Suprapubic skin (tissue), 4 donors: ENCODE measurements around the gene PNMA8A.

Experiments used
- CTCF ChIP-seq, 2 donors: fragments of 200-600 bp in 1 of 2; fragments of 450-650 bp in 1 of 2; sonication (generic) in 1 of 2; IDR thresholded peaks; one replicate each; pipeline ENCODE4 v1.5.1; 2016 to 2019; ENCODE audit warnings: antibody characterized with exemption in 2 of 2, mild to moderate bottlenecking in 1 of 2, moderate library complexity in 1 of 2
- EP300 ChIP-seq: sonication (generic); formaldehyde crosslinking; IDR thresholded peaks from one replicate; pipeline ENCODE4 v1.6.1; 2017; ENCODE audit warnings: antibody characterized with exemption
- POLR2A ChIP-seq, 2 donors: fragments of 450-650 bp; IDR thresholded peaks; one replicate each; pipeline ENCODE4 v1.6.1; 2017; ENCODE audit warnings: antibody characterized with exemption in 2 of 2, mild to moderate bottlenecking in 2 of 2, moderate library complexity in 2 of 2
- POLR2AphosphoS5 ChIP-seq, 3 donors: sonication (generic); formaldehyde crosslinking; IDR thresholded peaks; one replicate each; pipeline ENCODE4 v1.6.1; 2017; ENCODE audit warnings: antibody characterized with exemption in 3 of 3

DNA sequence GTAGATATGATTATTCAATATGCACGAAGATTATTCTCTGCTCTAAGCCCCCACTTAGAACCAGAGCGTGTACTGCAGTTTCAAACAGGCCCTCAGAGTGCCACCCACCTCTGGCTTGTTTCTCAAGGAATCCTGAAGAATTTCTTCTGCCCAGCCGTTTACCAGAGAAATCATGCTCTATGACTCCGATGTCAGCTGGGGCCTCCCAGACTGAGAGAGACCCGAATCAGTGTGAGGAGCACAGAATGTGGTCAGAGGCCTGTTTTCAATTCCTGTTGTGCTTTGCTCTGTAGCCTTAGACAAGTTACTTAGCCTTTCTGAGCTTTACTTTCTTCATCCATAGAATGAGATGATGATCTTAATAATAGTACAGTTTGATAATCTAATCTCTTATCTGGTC is 48.2 kb downstream of the PNMA8A start:
- no peak for TF ChIP-seq POLR2AphosphoS5 (IDR thresholded peaks at IDR 0.05)
- TF ChIP-seq POLR2A (IDR thresholded peaks at IDR 0.05) = no peak
- no peak for TF ChIP-seq CTCF (IDR thresholded peaks at IDR 0.05)
- no peak for TF ChIP-seq EP300
